GM23338 (cell line): ENCODE results near the gene RFX4.

Experiments used
- CREB1 ChIP-seq: fragments of 250-450 bp; sonication (Bioruptor Pico); IDR thresholded peaks from 2 replicates; pipeline ENCODE4 v1.5.0; 2020; ENCODE audit warnings: low read depth, mild to moderate bottlenecking, moderate library complexity
- CTCF ChIP-seq, 2 experiments: fragments of 200-600 bp in 1 of 2; sonication (generic) in 1 of 2; conservative IDR thresholded peaks; 2 replicates each; pipeline versions ENCODE4 v1.5.1 to v1.6.1; 2016 to 2017; ENCODE audit warnings: antibody characterized with exemption in 2 of 2, low read depth in 2 of 2, mild to moderate bottlenecking in 2 of 2, moderate library complexity in 1 of 2
- ETS1 ChIP-seq: IDR thresholded peaks from 2 replicates; pipeline ENCODE4 v1.6.1; 2016; ENCODE audit warnings: antibody characterized with exemption
- EZH2 ChIP-seq: fragments of 200-600 bp; sonication (generic); IDR thresholded peaks from one replicate; pipeline ENCODE4 v1.8.0; 2017; ENCODE audit warnings: antibody characterized with exemption, mild to moderate bottlenecking, low read depth; ENCODE audit not compliant: unreplicated experiment
- EZH2phosphoT487 ChIP-seq: fragments of 200-600 bp; sonication (generic); IDR thresholded peaks from one replicate; pipeline ENCODE4 v1.8.1; 2018; ENCODE audit warnings: antibody characterized with exemption; ENCODE audit not compliant: unreplicated experiment
- JUNB ChIP-seq: IDR thresholded peaks from one replicate; pipeline ENCODE4 v1.6.1; 2016; ENCODE audit warnings: antibody characterized with exemption; ENCODE audit not compliant: unreplicated experiment
- NANOG ChIP-seq: IDR thresholded peaks from 2 replicates; pipeline ENCODE4 v1.6.1; 2016; ENCODE audit warnings: antibody characterized with exemption, borderline replicate concordance
- POLR2AphosphoS5 ChIP-seq: IDR thresholded peaks from 2 replicates; pipeline ENCODE4 v1.6.1; 2016; ENCODE audit warnings: antibody characterized with exemption, low read depth
- REST ChIP-seq: IDR thresholded peaks from one replicate; pipeline ENCODE4 v1.6.1; 2018; ENCODE audit warnings: antibody characterized with exemption; ENCODE audit not compliant: unreplicated experiment
- STAT1 ChIP-seq: IDR thresholded peaks from one replicate; pipeline ENCODE4 v1.6.1; 2016; ENCODE audit warnings: antibody characterized with exemption; ENCODE audit not compliant: unreplicated experiment
- ZNF114 ChIP-seq: fragments of 250-450 bp; sonication (Bioruptor Pico); IDR thresholded peaks from 2 replicates; pipeline ENCODE4 v1.5.0; 2020; ENCODE audit warnings: mild to moderate bottlenecking, moderate library complexity
- ZNF331 ChIP-seq: fragments of 250-450 bp; sonication (Bioruptor Pico); IDR thresholded peaks from 2 replicates; pipeline ENCODE4 v1.5.0; 2020; ENCODE audit warnings: low read depth, mild to moderate bottlenecking, moderate library complexity
- ZNF462 ChIP-seq: fragments of 250-450 bp; sonication (Bioruptor Pico); IDR thresholded peaks from 2 replicates; pipeline ENCODE4 v1.5.0; 2020; ENCODE audit warnings: mild to moderate bottlenecking, moderate library complexity

- no peak for TF ChIP-seq CTCF (conservative IDR thresholded peaks at IDR 0.05; ENCODE audit: low read depth in 2 of 2)
- TF ChIP-seq REST = no peak
- TF ChIP-seq EZH2phosphoT487 = no peak
- TF ChIP-seq POLR2AphosphoS5 = no peak
- TF ChIP-seq ZNF114 = no peak
- TF ChIP-seq JUNB = no peak
- no peak for TF ChIP-seq EZH2
- no peak for TF ChIP-seq CREB1 (CRISPR knock-in tag)
- TF ChIP-seq ZNF331 (CRISPR knock-in tag) = no peak
- no peak for TF ChIP-seq ETS1
- no peak for TF ChIP-seq NANOG
- no peak for TF ChIP-seq STAT1
- no peak for TF ChIP-seq ZNF462 (CRISPR knock-in tag)
Observed at GRCh38 chr12:106594447-106594846, 11.6 kb downstream of the RFX4 start.
